Stimulated activated CD8-positive, alpha-beta memory T cell treated with anti-CD3 and anti-CD28 coated beads, Interleukin-7, amount 100 ng/mL, for 4 hours (primary cell): ENCODE results near the gene COL24A1.

Experiments used
- DNase-seq, 2 donors: peaks; one replicate each; pipeline ENCODE4 v3.0.0-alpha.2; 2020; ENCODE audit warnings: low read depth in 2 of 2

COL24A1 gene

GRCh38 chr1:85692730-85693314, 463.8 kb downstream of the COL24A1 start:
- no peak for DNase-seq

- no peak for DNase-seq
Observed at GRCh38 chr1:85689775-85690404, 466.7 kb downstream of the COL24A1 start.

- DNase-seq: no peak
Observed at GRCh38 chr1:85683292-85684025, 473.1 kb downstream of the COL24A1 start.

GRCh38 chr1:85681087-85681486, 475.5 kb downstream of the COL24A1 start:
- DNase-seq: no peak
